Smooth muscle cell (in vitro differentiated cells): ENCODE results near the gene EHF. TPM values are rescaled to one million over a fixed set of nuclear protein-coding genes. Genes with fewer than 3 reads are reported as not detected.
A peak's percentile ranks its signal among the peaks of the same experiment; 100 is the strongest.

ENCODE experiments used
- DNase-seq: peaks from one replicate; lab custom pipeline; 2025; ENCODE audit not compliant: unreplicated experiment; lab: John Stamatoyannopoulos, UW
- H2AFZ ChIP-seq: fragments of 200-600 bp; sonication (generic); 2 replicates; pipeline ENCODE4 v1.6.0; 2016; ENCODE audit warnings: antibody characterized with exemption, low read depth, mild to moderate bottlenecking
- H3F3A ChIP-seq: fragments of 200-600 bp; sonication (generic); 2 replicates; pipeline ENCODE4 v1.6.0; 2017; ENCODE audit warnings: antibody characterized with exemption, low read depth
- H3K27ac ChIP-seq: fragments of 200-600 bp; sonication (generic); 2 replicates; pipeline ENCODE4 v1.5.1; 2016; ENCODE audit warnings: low read depth, mild to moderate bottlenecking
- H3K27me3 ChIP-seq: fragments of 200-600 bp; sonication (generic); 2 replicates; pipeline ENCODE4 v1.6.1; 2016; ENCODE audit warnings: low read depth, mild to moderate bottlenecking
- H3K36me3 ChIP-seq: fragments of 200-600 bp; sonication (generic); 2 replicates; pipeline ENCODE4 v1.5.1; 2016; ENCODE audit warnings: low read depth
- H3K4me1 ChIP-seq: fragments of 200-600 bp; sonication (generic); 2 replicates; pipeline ENCODE4 v1.5.1; 2016; ENCODE audit warnings: low read depth
- H3K4me2 ChIP-seq: fragments of 200-600 bp; sonication (generic); 2 replicates; pipeline ENCODE4 v1.6.0; 2016; ENCODE audit warnings: mild to moderate bottlenecking
- H3K4me3 ChIP-seq: fragments of 200-600 bp; sonication (generic); 2 replicates; pipeline ENCODE4 v1.5.1; 2016; ENCODE audit warnings: mild to moderate bottlenecking
- H3K79me2 ChIP-seq: fragments of 200-600 bp; sonication (generic); 2 replicates; pipeline ENCODE4 v1.6.0; 2016; ENCODE audit warnings: low read depth, mild to moderate bottlenecking
- H3K9ac ChIP-seq: fragments of 200-600 bp; sonication (generic); 2 replicates; pipeline ENCODE4 v1.6.0; 2016; ENCODE audit warnings: low read depth
- H3K9me3 ChIP-seq: fragments of 200-600 bp; sonication (generic); replicated peaks from 2 replicates; pipeline ENCODE4 v1.5.1; 2016; ENCODE audit warnings: low read depth
- H4K20me1 ChIP-seq: fragments of 200-600 bp; sonication (generic); 2 replicates; pipeline ENCODE4 v1.6.0; 2016; ENCODE audit warnings: low read depth
- CTCF ChIP-seq: fragments of 200-600 bp; sonication (generic); IDR thresholded peaks from 2 replicates; pipeline ENCODE4 v1.5.1; 2017; ENCODE audit warnings: borderline replicate concordance, mild to moderate bottlenecking, antibody characterized with exemption; ENCODE audit not compliant: insufficient read depth, poor library complexity, severe bottlenecking
- WGBS: methylation state at CpG from one replicate; pipeline ENCODE4 v1.1.7; 2016; ENCODE audit warnings: low lambda C conversion rate; 5-methylcytosine and 5-hydroxymethylcytosine counted together
- polyA plus RNA-seq: library from polyadenylated mRNA; unstranded; fragments of >200 nt; fragmentation: Nextera tagmentation; extraction: Ambion mirVana; gene quantifications from 2 replicates; pipeline ENCODE4 v1.2.1, GENCODE V29; 2016
- total RNA-seq: library from RNA; depleted of rRNA; stranded (reverse); fragments of >200 nt; gene quantifications from 2 replicates; pipeline ENCODE4 v1.2.3, GENCODE V29; 2014

EHF gene
- total and polyA plus RNA-seq, 2 experiments from 2014 or later, result 0.63 to 1.7 TPM

GRCh38 chr11:34609850-34610249 is 11.0 kb upstream of the EHF start:
- Histone ChIP-seq H3F3A (no peaks in the 10 kb centered on the region), H3K9me3 (no peaks in the 10 kb centered on the region), H3K27ac (peak overlapping the region; percentile 93), H3K4me1 (no peaks in the 10 kb centered on the region), H2AFZ (no peak overlapping the region), H3K9ac (peak overlapping the region; percentile 55), H3K36me3 (no peaks in the 10 kb centered on the region), H3K79me2 (no peaks in the 10 kb centered on the region), H4K20me1 (no peaks in the 10 kb centered on the region), H3K4me3 (no peak overlapping the region), H3K4me2 (no peak overlapping the region), H3K27me3 (no peaks in the 10 kb centered on the region)
- no peak for DNase-seq
- no peak for TF ChIP-seq CTCF
- WGBS, result 70% methylated on average over 7 of the region's 7 CpGs

DNA sequence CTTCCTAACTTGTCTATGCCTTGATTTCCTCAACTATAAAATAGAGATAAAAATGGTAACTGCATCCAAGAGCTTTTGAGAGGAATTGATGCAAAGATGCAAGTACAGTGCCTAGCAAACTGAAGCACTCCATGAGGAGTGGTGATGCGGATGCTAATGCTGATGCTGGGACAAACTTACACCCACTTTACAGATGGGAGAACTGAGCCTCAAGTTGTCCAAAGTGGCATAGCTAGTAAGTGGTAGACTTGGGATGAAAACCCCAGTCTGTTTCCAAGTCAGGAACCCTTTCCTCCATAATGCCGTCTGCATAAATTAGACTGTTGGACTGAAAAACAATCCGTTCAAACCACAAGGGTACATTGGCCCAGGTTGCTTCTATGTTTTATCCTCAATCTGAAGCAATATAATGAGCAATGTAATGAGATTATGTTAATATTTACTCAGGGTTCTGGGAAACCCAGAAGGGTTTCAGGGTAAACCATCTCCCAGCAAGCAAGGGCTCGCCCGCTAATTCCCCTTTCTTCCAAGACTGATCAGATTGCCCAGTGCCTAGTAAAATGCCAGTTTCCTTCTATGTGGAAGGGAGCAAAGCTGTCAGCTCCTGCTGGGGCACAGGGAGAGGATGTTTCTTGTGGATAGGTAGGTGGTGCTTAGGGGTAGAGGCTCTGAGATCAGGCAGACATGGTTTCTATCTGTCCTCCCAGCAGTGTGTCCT is 10.4 kb upstream of the EHF start:
- no peak overlapping the region for H3K4me2 ChIP-seq
- TF ChIP-seq CTCF, result no peak
- no peaks in the 10 kb centered on the region for H3K79me2 ChIP-seq
- no peak overlapping the region for H2AFZ ChIP-seq
- H4K20me1 ChIP-seq, result no peaks in the 10 kb centered on the region
- no peaks in the 10 kb centered on the region for H3K27me3 ChIP-seq
- no peaks in the 10 kb centered on the region for H3K9me3 ChIP-seq
- H3K4me1 ChIP-seq, result no peaks in the 10 kb centered on the region
- DNase-seq, result no peak
- H3K36me3 ChIP-seq, result no peaks in the 10 kb centered on the region
- H3K4me3 ChIP-seq, result no peak overlapping the region
- WGBS, result 97% methylated on average over 5 of the region's 5 CpGs
- H3F3A ChIP-seq, result no peaks in the 10 kb centered on the region
- H3K9ac ChIP-seq, result no peak overlapping the region
- H3K27ac ChIP-seq, result peak overlapping the region; percentile 93

DNA sequence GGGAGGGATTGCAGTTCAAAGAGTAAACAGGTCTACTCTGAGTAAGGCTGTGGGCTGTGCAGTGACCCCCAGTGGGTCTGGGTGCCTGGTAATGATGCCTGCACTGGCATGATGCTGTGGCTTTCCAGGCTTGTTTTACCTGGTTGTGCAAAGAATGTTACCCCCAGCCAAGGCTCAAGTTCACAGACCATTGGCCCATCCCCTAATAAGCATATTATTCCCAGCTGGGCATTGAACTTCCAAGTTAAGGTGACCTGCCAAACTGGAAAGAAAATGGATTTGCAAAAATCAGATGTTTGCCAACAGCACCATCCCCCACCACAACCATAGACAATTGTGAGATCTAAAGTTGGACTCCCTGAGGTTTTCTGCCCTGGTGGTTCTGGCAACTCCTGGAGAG is 7.9 kb upstream of the EHF start:
- no peaks in the 10 kb centered on the region for H3K27me3 ChIP-seq
- H3K9me3 ChIP-seq, result no peaks in the 10 kb centered on the region
- H3K9ac ChIP-seq, result no peak overlapping the region
- no peaks in the 10 kb centered on the region for H3K4me1 ChIP-seq
- no peaks in the 10 kb centered on the region for H3F3A ChIP-seq
- no peaks in the 10 kb centered on the region for H3K79me2 ChIP-seq
- no peak for TF ChIP-seq CTCF
- H3K27ac ChIP-seq, result no peak overlapping the region
- no peak overlapping the region for H3K4me2 ChIP-seq
- no peak overlapping the region for H2AFZ ChIP-seq
- no peaks in the 10 kb centered on the region for H4K20me1 ChIP-seq
- no peak for DNase-seq
- no peaks in the 10 kb centered on the region for H3K36me3 ChIP-seq
- no peak overlapping the region for H3K4me3 ChIP-seq

DNA sequence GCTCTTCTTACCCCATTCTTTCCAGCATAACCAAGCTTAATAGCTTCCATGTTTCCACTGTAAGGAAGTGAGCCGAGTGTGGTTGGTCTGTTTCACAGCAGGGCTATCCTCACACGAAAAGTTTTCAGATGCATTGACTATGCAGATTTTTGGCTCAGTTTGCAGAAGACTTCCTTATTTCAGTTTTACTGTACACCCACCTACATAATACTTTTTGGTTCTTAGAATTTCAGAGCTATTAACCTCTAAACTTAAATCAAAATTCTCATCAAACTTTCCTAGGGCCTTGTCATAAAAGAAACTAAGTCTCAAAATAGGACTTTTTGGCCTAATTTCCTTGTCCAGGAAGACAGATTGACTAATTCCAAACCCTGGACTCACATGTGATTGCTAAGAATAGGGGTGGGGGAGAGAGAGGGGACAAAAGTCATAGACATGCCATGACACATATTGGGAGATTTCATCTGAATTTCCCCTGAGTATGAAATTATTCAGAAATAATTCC is 7.3 kb upstream of the EHF start:
- 91% methylated on average over 2 of the region's 2 CpGs for WGBS
- H3K4me1 ChIP-seq, result no peaks in the 10 kb centered on the region

More for the DNA sequence above, 7.3 kb upstream of the EHF start:
- H3K4me3 ChIP-seq, result no peak overlapping the region
- no peak for TF ChIP-seq CTCF
- no peak overlapping the region for H3K4me2 ChIP-seq
- no peak overlapping the region for H3K27ac ChIP-seq
- no peak overlapping the region for H2AFZ ChIP-seq
- H3K9ac ChIP-seq, result no peak overlapping the region
- no peaks in the 10 kb centered on the region for H3K36me3 ChIP-seq
- no peaks in the 10 kb centered on the region for H3K9me3 ChIP-seq
- no peak for DNase-seq
- H3F3A ChIP-seq, result no peaks in the 10 kb centered on the region
- no peaks in the 10 kb centered on the region for H3K79me2 ChIP-seq
- no peaks in the 10 kb centered on the region for H3K27me3 ChIP-seq
- H4K20me1 ChIP-seq, result no peaks in the 10 kb centered on the region
